Fibroblast of gingiva (primary cell): ENCODE results near the gene SRRM1.
"Not testable (repeated sequence)": the region's sequence is repeated elsewhere in the genome, so short reads cannot be mapped to it uniquely, and the experiment has no call there.

ENCODE experiments used
- DNase-seq: peaks from one replicate; pipeline ENCODE4 v3.0.0-alpha.2; 2011; ENCODE audit warnings: low read depth

SRRM1 gene

DNA sequence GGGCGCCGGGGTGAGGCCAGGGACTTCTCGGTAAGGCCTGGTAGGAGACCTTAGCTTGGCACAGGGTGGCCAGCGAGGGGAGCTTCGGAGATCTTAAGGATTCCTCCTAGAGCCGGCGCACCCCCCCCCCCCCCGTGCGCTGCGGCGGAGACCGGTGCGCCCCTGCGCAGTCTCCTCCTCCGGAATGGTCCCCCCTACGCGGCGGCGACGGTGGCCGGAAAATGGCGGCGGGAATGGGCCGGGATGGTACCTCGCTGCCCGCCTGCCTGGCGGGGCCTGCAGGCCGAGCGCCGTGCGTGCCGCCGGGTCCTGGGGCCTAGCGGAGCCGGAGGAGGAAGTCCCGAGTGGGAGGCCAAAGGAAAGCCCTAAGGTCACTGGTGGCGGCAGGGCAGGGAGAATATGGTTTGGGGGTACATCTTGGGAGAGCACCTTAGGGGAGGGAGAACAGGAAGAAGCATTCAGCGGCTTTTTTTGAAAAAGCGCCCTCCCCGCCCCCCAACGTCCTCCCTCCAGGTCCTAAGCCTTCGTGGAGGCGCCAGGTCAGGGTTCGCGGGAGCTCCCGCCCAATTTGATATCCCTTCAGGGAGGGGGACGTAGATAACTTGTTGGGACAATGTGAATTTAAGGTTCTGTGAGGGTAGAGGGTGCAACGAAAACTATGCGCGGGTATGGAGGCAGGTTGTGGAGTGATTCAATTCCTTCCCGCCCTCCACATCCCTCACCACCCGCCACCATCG lies 429 bp downstream of the SRRM1 start:
- DNase-seq, result no peak

- no peak for DNase-seq
Observed at GRCh38 chr1:24644100-24644384, 940 bp downstream of the SRRM1 start.

- DNase-seq, result no peak
Observed at GRCh38 chr1:24648919-24649318, 5.8 kb downstream of the SRRM1 start.

GRCh38 chr1:24652382-24652781 lies 9.3 kb downstream of the SRRM1 start:
- no peak for DNase-seq

DNA sequence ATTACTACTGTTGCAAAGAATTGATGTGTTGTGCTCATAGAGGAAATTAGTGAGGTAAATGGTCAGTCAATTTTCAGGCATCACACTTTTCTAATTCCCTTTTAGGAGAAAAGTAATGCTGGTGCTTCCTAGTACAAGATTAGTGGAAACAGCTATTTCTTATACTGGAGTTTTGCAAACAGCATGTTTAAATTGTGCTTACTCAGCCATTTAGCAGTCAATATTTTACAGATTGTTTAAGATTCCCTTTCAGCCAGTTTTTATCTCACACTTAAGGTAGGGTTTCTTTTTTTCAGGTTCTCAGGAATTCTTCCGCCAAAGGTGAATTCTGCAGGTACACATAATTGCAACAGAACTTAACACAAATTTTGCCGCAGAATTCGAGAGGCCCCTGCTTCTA lies 10.9 kb downstream of the SRRM1 start:
- no peak for DNase-seq

DNA sequence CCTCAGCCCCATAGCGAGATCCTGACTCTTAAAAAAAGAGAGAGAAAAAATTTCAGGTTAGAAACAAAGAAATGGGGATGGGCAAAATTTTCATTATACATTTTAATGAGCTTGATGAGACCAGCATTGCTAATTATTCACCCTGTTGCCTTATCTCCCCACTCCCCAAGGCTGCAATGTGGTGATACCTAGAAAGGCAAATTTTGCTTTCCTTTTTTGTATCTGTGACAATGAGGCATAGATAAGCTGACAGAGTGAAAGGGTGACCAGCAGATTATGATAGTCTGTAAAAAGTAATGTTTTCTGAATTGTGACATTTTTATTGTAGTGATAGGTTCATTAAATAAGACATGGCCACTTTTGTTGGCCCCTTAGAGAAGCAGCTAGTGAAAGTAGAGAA lies 12.9 kb downstream of the SRRM1 start:
- no peak for DNase-seq

DNA sequence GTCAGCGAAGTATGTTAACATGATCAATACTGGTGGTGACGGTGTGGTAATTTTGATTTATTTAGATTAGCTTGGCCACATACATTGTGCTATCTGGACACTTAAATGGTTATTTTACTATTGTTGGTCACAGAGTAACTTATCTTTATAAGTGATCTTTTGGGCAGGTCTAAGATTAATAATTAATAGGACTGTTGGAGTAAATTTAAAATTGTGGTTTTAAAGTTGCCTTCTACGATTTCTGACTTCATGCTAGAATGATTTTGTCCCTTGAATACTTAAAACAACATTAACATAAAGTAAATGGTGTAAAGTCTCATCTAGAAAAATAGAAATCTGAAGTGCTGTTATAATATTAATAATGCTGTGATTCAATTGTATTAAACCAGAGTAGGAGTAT lies 14.7 kb downstream of the SRRM1 start:
- DNase-seq, result no peak

DNA sequence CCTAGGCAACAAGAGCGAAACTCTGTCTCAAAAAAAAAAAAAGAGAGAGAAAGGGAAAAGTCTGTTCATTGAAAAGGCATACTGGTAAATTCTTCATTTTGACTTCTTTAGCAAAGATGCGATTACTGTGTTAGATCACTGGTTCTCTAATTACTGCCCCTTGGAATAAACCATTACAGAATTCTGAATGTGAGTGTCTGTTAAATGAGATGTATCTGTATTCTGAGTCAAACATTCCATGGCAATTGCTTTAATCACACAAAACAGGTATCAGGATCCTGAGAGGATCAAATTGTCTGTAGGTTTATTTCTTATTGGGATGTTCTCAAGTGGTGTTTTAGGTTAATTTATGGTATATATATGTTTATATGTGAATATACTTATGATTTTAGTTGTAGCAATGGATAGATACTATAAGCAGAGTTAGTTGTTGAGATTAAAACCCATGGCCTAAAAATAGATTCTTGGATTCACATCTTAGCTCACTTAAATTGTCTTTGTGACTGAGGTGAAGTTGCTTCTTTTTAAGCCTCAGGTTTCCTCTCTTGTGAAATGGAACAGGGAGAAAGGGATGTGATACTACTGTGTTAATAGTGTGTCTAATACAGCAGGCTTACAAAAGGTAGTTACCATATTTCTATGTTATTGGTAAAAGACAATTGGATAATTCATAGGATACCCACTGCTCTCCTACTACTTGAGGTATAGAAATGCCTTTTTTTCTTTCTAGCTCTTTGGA lies 16.2 kb downstream of the SRRM1 start:
- no peak for DNase-seq

DNA sequence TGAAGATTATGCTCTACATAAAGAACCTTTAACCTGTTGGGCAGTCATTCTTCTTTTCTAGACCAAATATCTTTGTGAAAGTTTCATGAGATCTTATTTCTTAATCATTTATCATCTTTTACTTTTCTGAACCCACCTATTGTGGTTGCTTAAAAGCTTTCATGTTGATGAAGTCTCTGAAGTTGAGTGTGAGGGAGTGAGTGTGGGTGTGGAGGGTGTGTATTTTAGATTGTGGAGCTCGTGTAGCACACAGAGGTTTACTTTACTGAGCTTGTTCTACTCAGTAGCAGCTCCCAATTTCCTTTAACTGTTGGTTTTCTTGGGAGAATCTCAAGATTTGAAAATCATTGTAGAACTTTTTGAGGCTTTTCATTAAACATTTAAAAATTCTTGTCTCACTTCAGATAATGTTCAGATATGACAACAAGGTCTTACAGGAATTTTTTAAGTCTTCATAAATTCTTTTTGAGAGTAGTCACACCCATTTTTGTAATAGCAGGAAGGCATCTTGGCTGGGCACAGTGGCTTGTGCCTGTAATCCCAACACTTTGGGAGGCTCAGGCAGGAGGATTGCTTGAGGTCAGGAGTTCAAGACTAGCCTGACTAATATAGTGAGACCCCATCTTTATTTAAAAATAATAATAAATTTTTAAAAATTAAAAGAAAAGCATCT lies 17.0 kb downstream of the SRRM1 start:
- no peak for DNase-seq

- no peak for DNase-seq
Observed at GRCh38 chr1:24664507-24665033, 21.5 kb downstream of the SRRM1 start.

DNA sequence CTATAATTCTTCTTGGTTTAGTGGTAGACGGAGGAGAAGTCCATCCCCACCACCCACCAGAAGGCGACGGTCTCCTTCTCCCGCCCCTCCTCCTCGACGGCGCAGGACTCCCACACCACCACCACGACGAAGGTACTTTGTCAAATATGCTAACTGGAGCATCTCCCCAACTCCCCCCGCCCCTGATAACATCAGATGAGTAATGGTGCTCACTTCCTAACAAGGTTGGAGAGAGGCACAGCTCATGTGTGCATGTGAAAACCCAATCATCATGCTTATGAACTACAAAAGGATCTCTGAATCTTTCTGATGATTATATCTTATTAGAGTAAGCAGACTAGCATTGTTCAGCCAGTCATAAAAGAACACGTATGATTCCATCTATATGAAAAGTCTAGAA lies 23.7 kb downstream of the SRRM1 start:
- DNase-seq, result no peak

DNA sequence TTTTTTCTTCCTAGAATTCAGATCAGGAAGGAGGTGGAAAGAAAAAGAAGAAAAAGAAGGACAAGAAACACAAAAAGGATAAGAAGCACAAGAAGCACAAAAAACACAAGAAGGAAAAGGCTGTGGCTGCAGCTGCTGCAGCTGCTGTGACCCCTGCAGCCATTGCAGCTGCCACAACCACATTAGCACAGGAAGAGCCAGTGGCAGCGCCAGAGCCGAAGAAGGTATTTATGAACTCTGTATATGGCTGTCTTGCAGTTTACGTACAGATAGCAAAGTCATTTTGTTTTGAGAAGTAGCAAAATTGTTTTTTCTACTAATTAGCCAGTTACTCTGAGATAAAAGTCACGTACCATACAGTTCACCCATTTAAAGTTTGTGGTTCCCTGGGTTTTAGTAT lies 28.3 kb downstream of the SRRM1 start:
- DNase-seq, result not testable (repeated sequence)

- peak; percentile 42 for DNase-seq
Observed at GRCh38 chr1:24672686-24673085, 29.6 kb downstream of the SRRM1 start.

GRCh38 chr1:24673341-24673740 lies 30.2 kb downstream of the SRRM1 start:
- DNase-seq, result peak; percentile 59

- not testable (repeated sequence) for DNase-seq
Observed at GRCh38 chr1:24678421-24678820, 35.3 kb downstream of the SRRM1 start.

DNA sequence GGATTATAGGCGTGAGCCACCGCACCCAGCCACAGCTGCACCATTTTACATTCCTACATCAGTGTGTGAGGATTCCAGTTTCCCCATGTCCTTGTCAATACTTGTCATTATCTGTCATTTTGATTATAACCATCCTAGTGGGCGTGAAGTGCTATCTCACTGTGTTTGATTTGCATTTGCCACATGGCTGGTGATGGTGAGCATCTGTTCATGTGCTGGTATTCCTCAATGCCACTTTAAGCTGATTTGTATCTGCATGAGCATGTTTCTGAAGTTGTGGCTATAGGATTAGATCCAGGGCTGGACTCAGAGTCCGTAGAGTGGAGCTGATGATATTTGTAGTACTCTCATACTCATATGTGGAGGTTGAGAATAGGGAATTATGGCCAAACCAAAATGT lies 36.6 kb downstream of the SRRM1 start:
- DNase-seq, result no peak

GRCh38 chr1:24683713-24684162 lies 40.6 kb downstream of the SRRM1 start:
- peak; percentile 60 for DNase-seq

GRCh38 chr1:24688033-24688432 lies 44.9 kb downstream of the SRRM1 start:
- DNase-seq, result no peak

DNA sequence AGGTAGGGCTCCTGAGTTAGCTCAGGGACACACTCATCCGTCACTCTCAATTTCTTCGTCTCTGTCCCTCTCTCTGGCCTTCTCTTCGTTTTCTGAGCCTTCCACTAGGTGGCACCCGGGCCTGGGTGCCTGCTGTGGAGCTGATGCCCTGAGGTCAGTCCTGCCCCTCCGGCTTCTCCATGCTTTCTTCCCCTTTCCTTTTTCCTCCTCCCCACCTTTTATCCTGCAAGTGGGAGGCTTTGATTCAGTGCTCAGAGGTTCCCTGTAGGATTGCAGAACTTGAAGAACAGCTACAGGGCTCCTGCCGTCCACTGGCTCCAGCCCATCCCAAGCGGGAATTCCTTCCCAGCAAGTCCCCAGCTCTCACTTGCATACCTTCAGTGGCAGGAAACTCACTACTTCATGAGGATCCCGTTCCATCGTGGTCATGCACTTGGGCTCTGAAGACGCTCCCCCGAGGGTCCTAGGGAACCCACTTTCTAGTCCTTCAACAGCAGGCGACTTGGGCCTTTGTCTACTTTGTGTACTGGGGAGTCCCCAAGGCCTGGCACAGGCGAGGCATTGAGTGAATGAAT lies 45.6 kb downstream of the SRRM1 start:
- DNase-seq, result peak; percentile 56

GRCh38 chr1:24691051-24691450 lies 47.9 kb downstream of the SRRM1 start:
- DNase-seq, result no peak

DNA sequence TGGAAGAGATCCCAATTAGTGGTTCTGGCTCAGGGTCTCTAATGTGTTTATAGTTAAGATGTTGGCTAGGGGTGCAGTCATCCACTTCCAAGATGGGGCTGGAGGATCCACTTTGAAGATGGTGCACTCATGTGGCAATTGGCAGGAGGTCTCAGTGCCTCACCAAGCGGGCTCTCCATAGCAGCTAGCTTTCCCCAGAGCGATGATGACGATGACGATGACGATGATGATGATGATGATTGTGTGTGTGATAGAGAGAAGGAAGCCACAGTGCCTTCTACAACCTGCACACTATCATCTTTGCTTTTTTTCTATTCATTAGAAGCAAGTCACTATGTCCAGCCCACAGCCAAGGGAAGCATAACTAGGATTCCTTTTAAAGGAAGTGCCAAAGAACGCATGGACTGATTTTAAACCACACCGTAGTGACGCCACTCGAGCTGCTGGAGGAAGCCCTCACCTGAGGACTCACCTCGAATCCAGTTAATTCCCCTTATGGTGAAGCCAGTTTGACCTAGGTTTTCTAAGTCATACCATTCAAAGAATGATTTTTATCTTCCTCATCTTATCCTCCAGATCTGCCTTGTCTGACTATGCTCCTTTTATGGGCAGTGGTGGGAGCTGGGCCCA lies 49.4 kb downstream of the SRRM1 start:
- no peak for DNase-seq

- no peak for DNase-seq
Observed at GRCh38 chr1:24693827-24694379, 50.8 kb downstream of the SRRM1 start.
